HG02642 (cell line): Measurements from ENCODE around the gene ZSCAN18.

ENCODE experiments used
- ATAC-seq: cut with Tn5 transposase; IDR thresholded peaks from one replicate; pipeline ENCODE4 v1.9.1; 2021; ENCODE audit warnings: mild to moderate bottlenecking; ENCODE audit not compliant: unreplicated experiment, poor library complexity

The ZSCAN18 gene

DNA sequence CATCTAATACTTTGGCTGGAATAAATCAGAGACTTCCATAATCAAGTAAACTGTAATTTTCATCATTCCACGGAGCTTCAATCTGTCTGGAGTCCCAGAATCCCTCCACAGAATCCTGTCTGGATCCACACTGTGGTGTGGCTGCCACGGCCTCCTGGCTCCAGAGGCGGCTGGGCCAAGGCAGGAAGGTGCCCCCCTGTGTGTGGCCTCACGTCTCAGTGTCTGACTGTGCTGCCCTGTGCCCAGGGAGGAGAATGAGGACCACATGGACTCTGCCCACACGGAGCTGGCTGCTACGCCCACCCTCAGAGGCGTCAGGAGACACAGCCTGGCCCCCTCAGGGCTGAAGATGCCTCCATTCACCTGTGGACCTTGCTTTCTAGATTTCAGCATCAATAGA lies 51.2 kb downstream of the ZSCAN18 start:
- no peak for ATAC-seq

DNA sequence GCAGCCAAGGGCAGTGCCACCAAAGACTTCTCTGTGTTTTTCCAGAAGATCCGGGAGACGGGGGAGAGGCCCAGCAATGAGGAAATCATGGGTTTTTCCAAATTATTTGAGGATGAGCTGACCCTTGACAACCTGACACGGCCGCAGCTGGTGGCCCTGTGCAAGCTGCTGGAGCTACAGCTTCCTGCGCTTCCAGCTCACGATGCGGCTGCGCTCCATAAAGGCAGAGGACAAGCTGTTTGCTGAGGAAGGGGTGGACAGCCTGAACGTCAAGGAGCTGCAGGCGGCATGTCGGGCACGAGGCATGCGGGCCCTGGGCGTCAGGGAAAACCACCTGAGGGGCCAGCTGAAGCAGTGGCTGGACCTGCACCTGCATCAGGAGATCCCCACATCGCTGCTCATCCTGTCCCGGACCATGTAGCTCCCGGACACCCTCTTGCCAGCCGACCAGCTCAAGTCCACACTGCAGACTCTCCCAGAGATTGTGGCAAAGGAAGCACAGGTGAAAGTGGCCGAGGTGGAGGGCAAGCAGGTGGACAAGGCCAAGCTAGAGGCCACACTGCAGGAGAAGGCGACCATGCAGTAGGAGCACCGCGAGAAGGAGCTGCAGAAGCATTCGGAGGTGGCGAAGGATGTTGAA lies 52.5 kb downstream of the ZSCAN18 start:
- ATAC-seq: no peak

DNA sequence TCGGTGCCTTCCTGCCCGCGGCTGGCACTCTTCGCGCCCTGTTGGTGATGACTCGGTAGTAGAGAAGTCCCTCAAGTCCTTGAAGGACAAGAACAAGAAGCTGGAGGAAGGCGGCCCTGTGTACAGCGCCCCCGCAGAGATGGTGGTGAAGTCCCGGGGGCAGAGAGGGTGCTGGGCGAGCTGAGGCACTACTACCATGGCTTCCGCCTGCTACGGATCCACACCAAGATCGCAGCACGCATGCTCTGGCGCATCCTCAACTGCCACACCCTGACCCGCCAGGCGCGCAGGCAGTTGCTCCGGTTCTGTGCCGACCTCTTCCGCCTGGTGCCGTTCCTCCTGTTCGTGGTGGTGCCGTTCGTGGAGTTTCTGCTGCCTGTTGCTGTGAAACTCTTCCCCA lies 53.1 kb downstream of the ZSCAN18 start:
- no peak for ATAC-seq

DNA sequence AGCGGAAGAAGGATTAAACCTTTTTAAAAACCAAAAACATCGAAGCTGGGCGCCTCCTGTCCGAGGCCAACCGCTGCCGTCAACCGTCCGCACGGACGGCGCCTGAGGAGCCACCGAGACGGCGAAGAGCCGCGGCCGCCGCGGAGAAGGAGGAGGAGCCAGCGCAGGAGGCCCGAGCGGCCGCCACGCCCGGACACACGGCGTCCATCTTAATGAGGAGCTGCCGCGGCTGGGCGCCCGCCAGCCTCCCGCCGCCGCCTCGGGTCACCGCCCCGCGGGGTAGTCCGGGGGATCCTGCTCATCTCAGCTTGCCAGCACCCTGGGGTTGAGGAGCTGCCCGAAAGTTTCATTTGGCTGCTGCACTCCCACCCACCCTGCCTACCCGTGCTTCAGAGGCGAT lies 53.6 kb downstream of the ZSCAN18 start:
- ATAC-seq: no peak

DNA sequence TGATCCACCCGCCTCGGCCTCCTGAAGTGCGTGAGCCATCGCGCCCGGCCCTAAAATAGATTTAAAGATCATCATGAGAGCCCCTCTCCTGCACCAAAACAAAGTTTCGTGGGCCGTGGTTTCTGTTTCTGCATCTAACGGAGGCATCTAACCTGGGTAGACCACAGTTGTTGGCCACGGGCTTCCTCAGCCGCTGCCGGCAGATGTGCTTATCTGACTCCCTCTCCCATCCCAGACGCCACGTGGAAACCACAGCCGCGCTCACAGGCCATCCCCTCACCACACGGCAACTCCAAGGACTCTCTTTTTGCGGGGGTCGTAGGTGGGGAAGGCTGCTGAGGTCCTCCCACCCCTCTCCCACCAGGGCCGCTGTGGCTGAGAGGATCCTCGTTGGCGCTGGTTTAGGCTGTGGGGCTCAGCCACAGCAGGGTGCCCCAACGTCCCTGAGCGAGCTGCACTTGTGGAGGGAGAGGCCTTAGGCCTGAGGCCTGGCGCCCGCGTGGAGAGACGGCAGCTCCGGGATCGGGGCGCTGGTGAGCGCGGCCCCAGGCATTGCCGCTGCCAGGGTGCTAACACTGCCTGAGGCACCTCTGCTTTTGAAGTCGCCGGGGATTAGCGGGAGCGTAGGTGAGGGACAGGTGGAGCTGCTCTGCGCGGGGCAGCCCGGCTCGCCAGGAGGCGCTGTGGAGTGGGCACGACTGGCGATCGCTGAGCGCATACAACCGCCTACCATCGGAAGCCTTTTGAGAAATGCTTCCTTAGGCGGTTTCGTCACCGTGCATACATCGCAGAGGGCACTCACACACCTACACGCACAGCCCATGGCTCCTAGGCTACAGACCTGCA lies 55.3 kb downstream of the ZSCAN18 start:
- ATAC-seq: no peak

DNA sequence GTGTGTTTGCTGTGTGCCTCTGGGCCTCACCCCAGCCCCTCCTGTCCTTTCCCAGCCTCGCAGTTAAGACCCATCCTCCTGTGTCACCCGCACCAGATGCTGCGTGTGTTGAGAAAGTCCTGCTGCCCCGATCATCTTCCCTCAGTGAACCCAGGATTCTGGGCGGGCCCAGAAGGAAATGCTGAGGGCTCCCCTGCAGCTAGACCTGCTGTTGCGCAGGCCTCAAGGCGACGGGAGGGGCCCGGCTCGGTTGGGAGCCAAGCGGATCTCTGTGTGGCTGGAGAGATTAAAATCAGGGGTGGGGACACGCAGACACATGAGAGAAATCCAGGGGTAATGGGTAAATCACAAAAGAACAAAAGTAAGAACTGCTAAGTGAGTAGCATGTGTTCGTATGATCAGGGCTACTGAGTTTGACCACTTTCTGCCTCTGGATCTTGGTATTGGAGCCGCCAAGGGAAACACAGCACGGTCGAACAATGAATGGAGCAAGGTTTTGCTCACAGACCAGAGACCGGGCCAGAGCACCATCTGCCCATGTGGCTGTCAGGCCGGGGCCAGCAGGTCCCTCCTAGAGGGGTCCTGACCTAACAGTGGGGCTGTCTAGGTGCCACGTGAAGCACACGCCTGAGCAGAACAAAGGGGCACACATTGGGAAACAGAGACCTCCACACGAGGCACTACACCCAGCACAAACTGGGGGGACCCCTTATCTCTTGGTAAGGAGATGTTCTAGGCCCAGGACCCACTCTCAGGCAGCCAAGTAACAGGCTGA lies 57.1 kb downstream of the ZSCAN18 start:
- no peak for ATAC-seq

DNA sequence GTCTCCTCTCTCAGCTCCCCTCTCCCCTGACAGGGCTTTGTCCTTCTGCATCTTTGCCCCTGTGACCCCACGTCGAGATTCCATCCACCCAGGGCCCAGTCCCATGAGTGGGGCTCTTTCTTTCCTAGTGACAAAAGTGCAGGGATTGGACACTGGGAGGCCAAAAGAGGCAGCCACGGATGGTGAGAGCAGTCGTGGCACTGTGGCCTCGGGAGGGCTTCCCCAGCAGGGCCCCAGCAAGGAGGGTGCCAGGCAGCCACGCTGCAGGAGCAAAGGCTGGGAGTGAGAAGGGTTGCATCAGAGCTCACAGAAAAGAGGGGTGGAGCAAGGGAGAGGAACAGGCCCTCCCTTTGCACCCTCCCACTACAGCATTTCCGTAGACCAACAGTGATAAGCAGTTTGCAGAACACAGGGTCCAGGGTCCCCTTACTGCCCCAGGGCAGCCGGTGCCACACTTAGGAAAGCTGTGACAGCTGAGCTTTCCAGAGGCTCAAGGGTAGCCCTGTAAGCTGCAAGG lies 59.3 kb downstream of the ZSCAN18 start:
- ATAC-seq: no peak

DNA sequence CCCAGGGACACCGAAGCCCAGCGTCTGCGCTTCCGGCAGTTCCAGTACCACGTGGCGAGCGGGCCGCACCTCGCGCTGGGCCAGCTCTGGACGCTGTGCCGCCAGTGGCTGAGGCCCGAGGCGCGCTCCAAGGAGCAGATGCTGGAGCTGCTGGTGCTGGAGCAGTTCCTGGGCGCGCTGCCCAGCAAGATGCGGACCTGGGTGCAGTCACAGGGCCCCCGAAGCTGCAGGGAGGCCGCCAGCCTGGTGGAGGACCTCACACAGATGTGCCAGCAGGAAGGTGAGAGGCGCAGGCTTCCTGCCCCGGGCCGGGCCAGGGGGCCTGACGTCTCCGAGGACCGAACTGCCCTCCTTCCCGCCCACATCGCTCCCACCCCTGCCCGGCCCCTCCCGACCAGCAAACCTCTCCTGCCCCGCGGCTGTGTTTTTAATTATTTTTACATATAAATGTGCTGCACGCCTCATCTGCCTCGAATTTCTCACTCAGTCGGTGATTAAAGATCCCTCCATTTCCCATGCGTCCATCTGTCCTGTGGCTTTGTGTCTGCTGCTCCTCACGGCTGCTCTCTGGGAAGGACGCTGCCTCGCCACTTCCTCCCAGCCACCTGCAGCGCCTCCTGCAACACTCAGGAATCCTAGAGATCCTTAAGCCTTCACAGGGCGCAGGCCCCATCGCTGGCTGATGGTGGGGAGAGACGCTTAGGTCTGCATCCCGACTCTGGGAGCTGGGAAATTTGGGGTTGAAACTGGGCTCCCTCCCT lies 59.9 kb downstream of the ZSCAN18 start:
- ATAC-seq: no peak

DNA sequence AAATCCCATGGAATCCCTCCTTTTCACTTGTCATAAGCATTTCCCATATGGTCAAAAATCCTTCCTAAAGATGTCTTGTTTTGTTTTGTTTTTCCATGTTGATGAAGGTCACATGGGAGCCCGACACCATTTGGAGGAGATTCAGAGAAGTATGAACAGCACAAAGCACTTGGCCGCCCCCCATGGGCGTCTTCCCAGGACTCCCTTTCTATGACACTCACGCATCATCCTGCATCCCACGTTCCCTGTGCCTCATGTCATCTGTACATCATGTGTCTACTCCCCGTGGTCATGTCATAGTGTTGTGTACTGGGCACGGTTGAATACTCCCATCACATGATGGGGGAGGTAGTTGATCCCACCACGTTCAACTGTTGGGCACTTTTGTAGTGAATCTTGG lies 62.2 kb downstream of the ZSCAN18 start:
- ATAC-seq: no peak

DNA sequence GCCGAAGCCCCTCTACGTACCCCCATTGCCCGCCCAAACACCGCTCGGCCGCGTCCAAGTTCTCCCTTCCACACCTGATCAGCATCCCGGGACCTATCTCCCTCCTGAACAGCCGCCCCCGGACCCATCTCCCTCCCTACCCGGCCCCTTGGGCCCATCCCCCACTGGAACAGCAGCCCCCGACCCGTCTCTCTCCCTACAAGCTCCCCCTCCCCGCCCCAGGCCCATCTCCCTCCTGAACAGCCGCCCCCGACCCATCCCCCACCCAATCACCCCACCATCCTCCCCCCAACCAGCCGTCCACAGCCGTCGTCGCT lies 63.6 kb downstream of the ZSCAN18 start:
- no peak for ATAC-seq
